ENCODE measurements around the gene MICAL1.

GRCh38 chr6:109442393-109442924 is 13.1 kb downstream of the MICAL1 start:
- TF ChIP-seq CTCF (IDR thresholded peaks at IDR 0.05; ENCODE audit: poor library complexity) (no peak), EZH2 (IDR thresholded peaks at IDR 0.05; ENCODE audit: borderline replicate concordance) (no peak), EZH2phosphoT487 (IDR thresholded peaks at IDR 0.05; ENCODE audit: low read depth, severe bottlenecking, unreplicated experiment) (no peak)
